HG02678 (cell line): ENCODE data around the gene ERFL.
"Not testable (repeated sequence)": the region's sequence is repeated elsewhere in the genome, so short reads cannot be mapped to it uniquely, and the experiment has no call there.

Experiments used
- ATAC-seq: cut with Tn5 transposase; IDR thresholded peaks from one replicate; pipeline ENCODE4 v1.9.1; 2021; ENCODE audit warnings: mild to moderate bottlenecking, moderate library complexity; ENCODE audit not compliant: unreplicated experiment

The ERFL gene

GRCh38 chr19:41944336-41944735, 16.1 kb upstream of the ERFL start:
- no peak for ATAC-seq

- no peak for ATAC-seq
Measured at GRCh38 chr19:41941410-41942202, 13.4 kb upstream of the ERFL start.

DNA sequence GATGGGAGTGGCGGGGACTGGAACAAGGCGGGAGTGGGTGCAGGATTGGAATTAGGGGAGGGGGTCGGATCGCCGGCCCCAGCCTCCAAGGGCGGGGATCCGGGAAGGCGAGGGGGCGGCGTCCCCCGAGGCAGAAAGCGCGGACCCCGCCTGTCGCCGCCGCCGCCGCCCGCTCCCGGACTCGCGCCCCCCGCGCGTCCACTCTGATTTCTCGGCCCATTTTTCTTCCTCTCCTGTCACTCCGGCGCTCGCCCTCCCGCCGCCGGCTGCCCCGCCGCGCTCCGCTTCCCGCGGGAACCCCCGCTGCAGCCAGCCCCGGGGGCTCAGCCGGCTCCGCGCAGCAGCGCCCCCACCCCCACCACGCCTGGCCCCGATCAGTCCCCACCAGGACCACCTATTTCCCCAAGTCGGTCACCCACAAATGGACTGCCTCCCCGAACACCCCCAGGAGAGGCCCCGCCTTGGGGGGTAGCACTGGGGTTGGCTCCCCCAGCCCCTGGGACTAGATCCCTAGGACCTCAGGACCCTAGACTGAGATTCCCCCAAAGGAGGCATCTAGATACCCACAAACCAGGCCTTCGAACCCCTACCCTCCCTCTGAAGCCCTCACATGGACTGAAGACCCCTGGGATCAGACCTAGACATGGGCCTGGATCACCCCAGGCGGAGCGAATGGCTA, 12.6 kb upstream of the ERFL start:
- no peak for ATAC-seq

DNA sequence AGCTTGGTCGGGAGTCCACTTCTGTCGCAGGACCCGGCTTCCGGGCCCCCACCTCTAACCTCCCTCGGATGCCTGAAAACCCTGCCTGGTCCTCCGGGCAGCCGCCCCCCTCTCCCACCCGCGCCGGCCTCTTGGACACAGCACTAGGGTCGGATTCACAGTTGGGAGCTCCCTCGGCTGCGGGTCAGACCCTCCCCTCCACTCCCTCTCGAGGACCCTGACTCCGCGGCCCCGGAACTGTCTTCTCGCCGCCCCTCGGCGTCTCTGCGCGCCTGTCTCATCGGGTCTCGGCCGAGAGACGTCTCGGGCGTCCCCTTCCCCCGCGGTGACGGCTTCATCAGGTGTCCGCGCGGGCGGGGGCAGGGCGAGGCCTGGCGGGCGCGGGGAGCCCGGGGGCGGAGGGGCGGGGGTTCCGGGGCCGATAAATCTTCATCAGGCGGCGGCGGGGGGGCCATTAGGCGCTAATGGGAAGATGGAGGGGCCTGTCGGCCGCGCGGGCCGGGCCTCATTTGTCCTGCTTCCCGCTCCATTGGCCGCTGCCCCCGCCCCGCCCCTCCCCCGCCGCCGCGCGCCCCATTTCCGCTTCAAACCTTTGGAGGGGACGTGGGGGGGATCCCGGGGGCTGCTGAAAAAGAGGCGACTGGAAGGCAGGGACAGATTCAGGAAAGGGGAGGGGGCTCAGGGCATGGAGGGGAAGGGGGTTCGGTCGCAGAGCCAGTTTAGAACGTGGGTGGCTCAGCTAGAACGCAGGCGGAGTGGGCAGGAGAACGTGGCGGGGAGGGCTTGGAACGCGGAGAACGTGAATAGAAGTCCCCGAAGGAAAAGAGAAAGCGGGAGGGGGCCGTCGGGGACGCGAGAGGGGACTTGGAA, 11.8 kb upstream of the ERFL start:
- ATAC-seq: no peak

- ATAC-seq: not testable (repeated sequence)
Measured at GRCh38 chr19:41939209-41939608, 11.0 kb upstream of the ERFL start.

- no peak for ATAC-seq
Measured at GRCh38 chr19:41937525-41938468, 9.5 kb upstream of the ERFL start.

DNA sequence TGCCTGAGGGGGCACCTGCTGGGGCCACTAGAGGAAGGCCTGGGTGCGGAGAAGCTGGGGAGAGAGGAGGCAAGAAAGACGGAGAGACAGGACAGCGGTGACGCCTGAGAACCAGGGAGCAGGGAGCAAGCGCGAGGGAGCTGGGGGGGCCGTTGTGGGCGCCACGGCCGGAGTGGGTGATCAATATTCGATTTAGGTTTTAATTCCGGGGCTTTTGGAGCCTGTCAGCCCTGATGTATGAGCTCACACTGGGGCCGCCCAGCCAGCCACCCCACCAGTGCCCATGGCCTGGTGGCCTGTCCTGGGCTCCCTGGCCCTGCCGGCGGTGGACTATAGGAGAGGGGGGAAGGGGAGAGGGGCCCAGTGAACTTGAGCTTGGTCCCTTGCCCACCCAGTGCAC, 8.7 kb upstream of the ERFL start:
- ATAC-seq: no peak

- ATAC-seq: no peak
Measured at GRCh38 chr19:41936416-41936850, 8.2 kb upstream of the ERFL start.

DNA sequence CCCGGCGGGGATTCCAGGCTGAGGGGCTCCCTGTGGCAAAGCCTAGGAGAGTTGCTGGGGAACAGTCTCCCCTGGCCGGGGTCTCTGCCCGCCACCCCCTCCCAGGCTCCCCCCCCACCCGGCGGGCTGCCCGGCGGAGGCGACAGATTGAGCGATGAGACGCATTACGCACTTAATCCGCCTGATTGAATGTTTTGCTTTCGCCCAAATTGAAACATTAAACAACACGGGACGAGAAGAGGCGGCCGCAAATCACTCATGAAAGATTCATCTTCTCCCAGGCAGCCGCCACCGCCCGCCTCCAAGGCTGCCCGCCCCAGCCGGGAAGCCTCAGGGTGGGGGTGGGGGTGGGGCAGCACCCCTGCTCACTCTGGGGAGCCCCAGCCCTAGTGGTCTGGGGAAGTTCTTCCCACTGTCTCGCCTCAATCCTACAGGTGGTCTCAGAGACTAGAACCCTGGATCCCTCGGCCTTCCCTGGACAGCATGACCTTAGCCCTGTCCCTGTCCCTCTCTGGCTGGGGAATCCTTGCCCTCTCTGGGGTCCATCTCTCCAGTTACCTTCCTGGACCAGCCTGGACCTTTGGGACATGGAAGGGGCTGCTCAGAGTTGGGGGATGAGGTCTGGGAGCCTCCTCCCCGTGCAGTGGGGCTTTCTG, 7.6 kb upstream of the ERFL start:
- no peak for ATAC-seq

- no peak for ATAC-seq
Measured at GRCh38 chr19:41934849-41935374, 6.7 kb upstream of the ERFL start.

DNA sequence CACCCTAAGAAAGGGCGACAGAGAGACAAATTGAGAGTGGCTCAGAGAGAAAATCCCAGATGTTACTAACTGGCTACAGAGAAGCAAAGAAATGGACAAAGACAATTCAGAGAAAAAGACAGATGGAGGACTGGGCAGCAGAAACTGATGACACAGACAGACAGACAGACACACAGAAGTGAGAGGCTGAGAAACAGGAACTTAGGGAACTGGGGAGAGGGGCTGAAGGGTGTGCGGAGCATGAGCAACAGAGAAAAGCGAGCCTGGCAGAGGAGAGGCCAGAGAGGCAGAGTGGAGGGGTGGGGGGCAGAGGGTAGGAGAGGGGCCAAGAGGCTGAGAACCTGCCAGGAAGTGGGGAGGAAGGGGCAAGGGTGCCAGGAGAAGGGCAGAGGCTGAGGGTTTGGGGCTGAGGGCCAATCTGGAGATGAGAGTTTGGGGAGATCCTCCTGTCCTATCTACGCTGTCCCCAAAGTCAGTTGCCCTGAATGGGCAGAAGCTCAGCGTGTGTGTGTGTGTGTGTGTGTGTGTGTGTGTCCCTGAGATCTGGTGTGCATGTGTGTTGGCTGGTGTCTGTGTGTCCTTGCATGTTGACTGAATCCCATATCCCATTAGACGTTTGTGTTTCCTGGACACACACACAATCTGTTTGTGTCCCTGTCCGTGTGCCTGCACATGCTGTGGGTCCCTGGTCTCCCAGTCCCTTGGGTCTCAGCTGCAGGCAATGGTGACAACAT, 5.6 kb upstream of the ERFL start:
- no peak for ATAC-seq

DNA sequence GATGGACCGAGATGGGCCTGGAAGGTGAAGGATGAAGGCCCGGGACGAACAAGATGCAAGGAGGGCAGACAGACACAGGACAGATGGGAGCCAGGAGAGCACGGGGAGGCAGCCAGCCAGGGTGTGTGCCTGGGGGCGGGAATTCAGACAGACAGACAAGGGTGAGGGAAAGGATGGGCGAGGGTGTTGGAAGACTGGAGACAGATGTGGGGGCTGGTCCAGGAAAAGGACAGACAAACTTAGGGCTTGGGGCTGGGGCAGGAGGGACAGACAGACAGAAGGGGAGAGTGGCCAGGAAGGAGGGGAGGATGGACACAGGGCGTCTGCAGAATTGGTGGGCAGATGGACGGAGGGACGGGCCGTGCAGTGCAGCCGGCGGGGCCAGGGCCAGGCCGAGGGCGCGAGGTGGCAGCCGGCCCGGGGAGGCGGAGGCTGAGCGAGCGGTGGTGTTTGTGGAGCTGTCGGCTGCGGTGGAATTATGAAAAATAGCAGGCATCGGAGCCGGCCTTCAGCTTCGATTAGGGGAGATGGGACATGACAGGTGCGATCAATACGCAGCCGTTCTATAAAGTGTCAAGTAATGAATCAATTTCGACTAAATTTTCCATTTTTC, 4.6 kb upstream of the ERFL start:
- ATAC-seq: no peak

GRCh38 chr19:41932259-41932719, 4.0 kb upstream of the ERFL start:
- no peak for ATAC-seq

- ATAC-seq: no peak
Measured at GRCh38 chr19:41930926-41931592, 2.8 kb upstream of the ERFL start.

DNA sequence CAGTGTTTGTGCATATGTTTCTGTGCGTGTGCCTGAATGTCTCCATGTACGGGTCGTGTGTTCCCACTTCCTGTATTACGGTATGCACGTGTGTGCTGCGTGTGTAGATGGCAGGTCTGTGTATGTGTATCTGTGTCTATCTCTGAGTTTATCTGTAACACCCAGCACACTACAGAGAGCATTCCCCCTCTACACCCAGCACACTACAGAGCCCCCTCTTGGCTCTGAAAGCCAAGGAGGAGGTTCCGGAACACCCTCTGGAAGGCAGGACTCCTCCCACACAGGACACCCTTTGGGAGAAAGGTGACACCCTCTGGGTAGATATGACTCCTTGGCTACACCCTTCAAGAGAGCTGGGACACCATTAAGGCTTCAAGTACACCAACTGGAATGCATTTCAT, 2.1 kb upstream of the ERFL start:
- ATAC-seq: no peak

DNA sequence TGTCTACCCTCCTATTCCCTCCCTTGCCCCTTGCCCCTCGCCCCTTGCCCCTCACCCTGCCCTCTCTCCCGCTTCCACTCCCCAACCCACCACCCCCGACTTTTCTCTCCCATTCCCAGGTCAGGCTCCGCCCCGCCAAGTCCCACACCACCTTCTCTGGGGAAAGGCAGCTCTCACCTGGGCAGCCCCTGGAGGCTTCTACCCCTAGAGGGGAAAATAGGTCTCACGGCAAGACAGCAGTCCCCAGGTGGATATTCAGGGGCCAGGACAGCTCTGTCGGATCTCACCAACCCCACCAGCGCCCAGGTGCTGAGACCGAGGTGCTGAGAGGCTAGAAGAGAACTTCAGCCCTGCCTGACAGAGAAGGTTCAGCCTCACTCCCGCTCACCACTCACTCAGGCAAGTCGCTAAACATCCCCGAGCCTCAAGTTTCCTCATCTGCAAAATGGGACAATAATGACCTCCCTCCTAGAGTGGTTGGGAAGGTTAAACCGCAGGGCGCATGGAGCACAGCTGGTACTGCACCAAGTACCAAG, 1.4 kb upstream of the ERFL start:
- no peak for ATAC-seq

DNA sequence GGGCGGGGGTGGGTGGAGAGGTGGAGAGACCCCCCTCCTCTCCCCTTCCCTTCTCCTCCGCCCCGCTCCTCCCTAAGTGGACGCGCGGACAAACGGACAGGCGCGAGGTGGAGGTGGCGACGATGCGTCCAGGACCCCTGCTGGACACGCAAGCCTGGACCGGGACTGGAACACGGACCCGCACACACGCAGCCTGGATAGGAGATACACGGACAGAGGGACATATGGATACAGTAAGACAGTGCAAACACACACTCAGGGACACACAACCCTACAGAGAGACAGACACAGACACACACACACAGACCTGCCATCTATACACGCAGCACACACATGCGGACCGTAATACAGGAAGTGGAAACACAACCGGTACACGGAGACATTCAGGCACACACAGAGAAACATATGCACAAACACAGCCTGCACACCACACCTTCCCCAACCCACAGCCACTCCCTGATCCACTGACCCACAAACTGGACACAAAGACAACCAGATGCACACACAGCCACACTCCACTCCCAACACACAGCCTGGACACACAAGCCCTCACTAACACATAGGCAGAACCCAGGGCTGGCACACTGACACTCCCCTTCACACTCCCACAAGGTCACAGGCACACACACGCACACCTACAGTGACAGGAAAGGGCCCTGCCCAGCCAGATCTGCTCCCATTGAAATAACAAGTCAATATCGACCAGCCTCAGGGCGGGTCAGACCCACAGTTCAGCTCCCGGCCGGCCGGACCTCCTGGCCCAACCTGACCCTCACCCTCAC, 696 bp upstream of the ERFL start:
- no peak for ATAC-seq
